Kidney epithelial cell (primary cell): ENCODE results near the gene SH2D3A. TPM values are rescaled to one million over a fixed set of nuclear protein-coding genes. Genes with fewer than 3 reads are reported as not detected.

Experiments used
- DNase-seq: peaks from one replicate; pipeline ENCODE4 v3.0.0-alpha.2; 2010; ENCODE audit warnings: low read depth
- H3K27me3 ChIP-seq: 2 replicates; pipeline ENCODE4 v1.6.0; 2011; ENCODE audit warnings: low read length; ENCODE audit not compliant: control insufficient read depth, insufficient read depth
- H3K36me3 ChIP-seq: 2 replicates; pipeline ENCODE4 v1.5.1; 2011; ENCODE audit warnings: low read length; ENCODE audit not compliant: control insufficient read depth, insufficient read depth
- H3K4me3 ChIP-seq: 2 replicates; pipeline ENCODE4 v1.5.1; 2011; ENCODE audit warnings: low read depth, mild to moderate bottlenecking, control low read depth, low read length
- total RNA-seq: library from RNA; depleted of rRNA; stranded (reverse); fragments of >200 nt; gene quantifications from 2 replicates; pipeline ENCODE4 v1.2.3, GENCODE V29; 2015
- TF ChIP-seq, protein P1 (sequence below): IDR thresholded peaks from 2 replicates; pipeline ENCODE4 v1.5.1; 2011; ENCODE audit warnings: mild to moderate bottlenecking, moderate library complexity, low read length, control low read depth, inconsistent platforms; ENCODE audit not compliant: insufficient read depth, poor library complexity, severe bottlenecking

Gene SH2D3A
- total RNA-seq, 1 donor from 2014 or later = 40.0 TPM

DNA sequence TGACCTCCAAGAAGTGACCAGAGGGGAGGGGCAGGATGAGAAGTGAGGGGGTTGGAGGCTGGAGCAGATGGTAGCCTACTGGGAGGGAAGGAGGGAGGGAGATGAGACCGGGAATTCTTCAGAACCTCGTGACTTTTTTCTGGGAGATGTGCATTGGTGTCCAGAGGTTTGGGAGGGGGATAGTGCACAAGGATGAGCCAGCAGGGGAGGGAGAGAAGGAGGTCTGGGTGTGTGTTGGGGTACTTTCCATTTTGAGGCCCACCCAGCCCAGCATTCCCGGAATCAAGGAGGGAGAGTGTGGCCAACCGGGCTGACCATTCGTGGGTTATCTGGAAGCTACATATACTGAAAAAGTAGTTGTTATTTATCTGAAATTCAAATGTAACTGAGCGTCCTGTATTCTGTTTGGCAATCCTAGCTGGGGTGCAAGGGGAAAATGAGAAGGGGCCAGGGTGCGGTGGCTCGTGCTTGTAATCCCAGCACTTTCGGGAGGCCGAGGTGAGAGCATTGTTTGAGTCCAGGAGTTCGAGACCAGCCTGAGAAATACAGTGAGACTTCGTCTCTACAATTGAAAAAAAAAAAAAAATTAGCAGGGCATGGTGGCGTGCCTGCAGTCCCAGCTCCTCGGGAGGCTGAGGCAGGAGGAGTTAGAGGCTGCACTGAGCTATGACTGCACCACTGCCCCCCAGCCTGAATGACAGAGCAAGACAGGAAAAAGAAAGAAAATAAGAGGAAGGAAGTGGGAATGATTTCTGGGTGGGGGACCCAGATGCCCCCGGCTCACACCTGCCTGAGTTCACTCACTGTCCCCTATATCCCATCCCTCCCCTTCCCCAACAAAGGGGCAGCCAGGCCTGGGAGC is 42.4 kb downstream of the SH2D3A start:
- TF ChIP-seq, protein P1, sequence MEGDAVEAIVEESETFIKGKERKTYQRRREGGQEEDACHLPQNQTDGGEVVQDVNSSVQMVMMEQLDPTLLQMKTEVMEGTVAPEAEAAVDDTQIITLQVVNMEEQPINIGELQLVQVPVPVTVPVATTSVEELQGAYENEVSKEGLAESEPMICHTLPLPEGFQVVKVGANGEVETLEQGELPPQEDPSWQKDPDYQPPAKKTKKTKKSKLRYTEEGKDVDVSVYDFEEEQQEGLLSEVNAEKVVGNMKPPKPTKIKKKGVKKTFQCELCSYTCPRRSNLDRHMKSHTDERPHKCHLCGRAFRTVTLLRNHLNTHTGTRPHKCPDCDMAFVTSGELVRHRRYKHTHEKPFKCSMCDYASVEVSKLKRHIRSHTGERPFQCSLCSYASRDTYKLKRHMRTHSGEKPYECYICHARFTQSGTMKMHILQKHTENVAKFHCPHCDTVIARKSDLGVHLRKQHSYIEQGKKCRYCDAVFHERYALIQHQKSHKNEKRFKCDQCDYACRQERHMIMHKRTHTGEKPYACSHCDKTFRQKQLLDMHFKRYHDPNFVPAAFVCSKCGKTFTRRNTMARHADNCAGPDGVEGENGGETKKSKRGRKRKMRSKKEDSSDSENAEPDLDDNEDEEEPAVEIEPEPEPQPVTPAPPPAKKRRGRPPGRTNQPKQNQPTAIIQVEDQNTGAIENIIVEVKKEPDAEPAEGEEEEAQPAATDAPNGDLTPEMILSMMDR = no peak
- no peaks in the 10 kb centered on the region for H3K27me3 ChIP-seq

DNA sequence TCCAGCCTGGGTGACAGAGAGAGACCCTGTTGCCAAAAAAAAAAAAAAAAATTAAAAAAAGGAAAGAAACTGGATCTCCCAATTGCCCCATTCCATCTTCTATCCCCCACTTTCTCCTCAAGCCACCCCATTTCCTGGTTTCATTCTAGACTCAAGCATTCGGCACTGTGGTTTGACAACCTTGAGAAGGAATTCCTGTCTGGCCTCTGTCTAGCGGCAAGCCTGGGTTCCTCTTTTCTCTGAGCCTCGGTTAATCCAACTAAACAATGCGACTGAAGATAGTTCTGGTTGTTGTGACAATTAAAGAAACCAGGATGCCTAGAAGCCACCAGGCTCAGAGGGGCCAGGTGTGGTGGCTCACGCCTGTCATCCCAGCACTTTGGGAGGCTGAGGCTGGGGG is 43.5 kb downstream of the SH2D3A start:
- DNase-seq = no peak
- Histone ChIP-seq H3K36me3 (no peaks in the 10 kb centered on the region), H3K4me3 (no peak overlapping the region), H3K27me3 (no peaks in the 10 kb centered on the region)
- TF ChIP-seq, protein P1 = no peak

More for the DNA sequence above, 42.4 kb downstream of the SH2D3A start:
- DNase-seq = no peak
- no peaks in the 10 kb centered on the region for H3K36me3 ChIP-seq
- no peak overlapping the region for H3K4me3 ChIP-seq

DNA sequence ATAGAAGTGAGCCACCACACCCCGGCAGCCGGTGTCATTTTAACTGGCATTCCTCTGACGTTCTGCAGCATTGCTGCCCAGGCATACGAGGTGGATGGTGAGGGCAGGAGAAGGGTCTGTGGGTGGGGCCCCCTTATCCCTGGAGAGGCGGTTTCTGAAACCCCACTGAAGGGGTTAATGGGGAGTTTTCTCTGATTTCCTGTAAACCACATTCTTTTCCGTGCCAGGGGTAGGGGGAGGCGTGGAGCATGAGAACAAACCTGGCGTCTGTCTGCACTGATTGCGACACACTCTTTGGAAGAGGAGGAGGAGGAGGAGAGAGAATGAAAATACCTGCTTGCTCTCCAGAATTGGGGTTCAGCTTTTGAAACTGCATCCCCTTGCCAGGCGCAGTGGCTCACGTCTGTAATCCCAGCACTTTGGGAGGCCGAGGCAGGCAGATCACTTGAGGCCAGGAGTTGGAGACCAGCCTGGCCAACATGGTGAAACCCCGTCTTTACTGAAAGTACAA is 44.1 kb downstream of the SH2D3A start:
- Histone ChIP-seq H3K36me3 (no peaks in the 10 kb centered on the region), H3K27me3 (no peaks in the 10 kb centered on the region), H3K4me3 (no peak overlapping the region)
- TF ChIP-seq, protein P1 = no peak
- DNase-seq = no peak

DNA sequence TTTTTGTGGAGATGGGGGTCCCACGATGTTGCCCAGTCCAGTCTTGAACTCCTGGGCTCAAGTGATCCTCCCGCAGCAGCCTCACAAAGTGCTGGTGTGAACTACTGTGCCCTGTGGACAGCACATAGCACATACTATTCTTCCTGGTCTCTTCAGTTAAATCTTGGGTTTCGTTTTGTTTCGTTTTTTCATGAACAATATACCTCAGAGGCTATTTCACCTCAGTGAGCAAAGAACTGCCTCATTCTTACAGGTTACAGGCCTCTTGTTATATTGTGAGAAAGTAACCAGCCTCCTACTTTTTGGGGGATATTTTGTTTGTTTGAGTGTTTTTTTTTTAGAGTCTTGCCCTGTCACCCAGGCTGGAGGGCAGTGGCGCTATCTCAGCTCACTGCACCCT is 45.5 kb downstream of the SH2D3A start:
- no peaks in the 10 kb centered on the region for H3K36me3 ChIP-seq
- TF ChIP-seq, protein P1 = no peak
- no peak overlapping the region for H3K4me3 ChIP-seq
- no peaks in the 10 kb centered on the region for H3K27me3 ChIP-seq
- no peak for DNase-seq

DNA sequence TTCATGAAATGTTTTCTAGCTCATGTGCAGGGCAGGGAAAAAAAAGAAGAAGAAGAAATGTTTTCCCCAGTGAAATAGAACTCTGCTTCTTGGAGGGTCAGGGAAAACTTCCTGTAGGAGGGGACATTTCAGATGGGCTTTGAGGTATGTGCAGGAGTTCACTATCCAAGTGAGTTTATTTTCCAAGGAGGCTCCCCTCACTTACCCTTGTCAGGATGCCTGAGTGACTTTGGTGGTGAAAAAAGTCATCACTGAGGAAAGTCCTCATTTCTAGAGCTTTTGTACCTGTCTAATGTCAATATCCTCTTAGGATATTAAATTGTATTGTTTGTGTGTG is 46.1 kb downstream of the SH2D3A start:
- TF ChIP-seq, protein P1 = no peak
- H3K27me3 ChIP-seq = no peaks in the 10 kb centered on the region
- H3K4me3 ChIP-seq = no peak overlapping the region
- DNase-seq = no peak
- H3K36me3 ChIP-seq = no peaks in the 10 kb centered on the region
